Fibroblast of skin of scalp (primary cell): ENCODE results near the gene SCAP.
"Not testable (repeated sequence)": the region's sequence is repeated elsewhere in the genome, so short reads cannot be mapped to it uniquely, and the experiment has no call there.

Source experiments
- DNase-seq: peaks from one replicate; pipeline ENCODE4 v3.0.0-alpha.2; 2013

The SCAP gene

GRCh38 chr3:47394140-47394870, 81.4 kb downstream of the SCAP start:
- DNase-seq = peak; percentile 38

GRCh38 chr3:47392933-47393332, 82.8 kb downstream of the SCAP start:
- DNase-seq = no peak

- no peak for DNase-seq
Measured at GRCh38 chr3:47385796-47386195, 89.9 kb downstream of the SCAP start.

GRCh38 chr3:47385007-47385406, 90.7 kb downstream of the SCAP start:
- DNase-seq = no peak

- DNase-seq = no peak
Measured at GRCh38 chr3:47384425-47384824, 91.3 kb downstream of the SCAP start.

GRCh38 chr3:47381317-47382157, 94.2 kb downstream of the SCAP start:
- DNase-seq = peak; percentile 90

GRCh38 chr3:47380601-47381316, 95.0 kb downstream of the SCAP start, which contains the start of gene PTPN23:
PTPN23 (plus strand) TSS chr3:47381021; CDS start chr3:47381097, 76 bp downstream.
- DNase-seq = peak; percentile 99

- DNase-seq = no peak
Measured at GRCh38 chr3:47380026-47380600, 95.6 kb downstream of the SCAP start.

- no peak for DNase-seq
Measured at GRCh38 chr3:47379411-47379899, 96.3 kb downstream of the SCAP start.

GRCh38 chr3:47378869-47379268, 96.9 kb downstream of the SCAP start:
- no peak for DNase-seq

GRCh38 chr3:47377186-47377585, 98.6 kb downstream of the SCAP start:
- no peak for DNase-seq

GRCh38 chr3:47376393-47376792, 99.3 kb downstream of the SCAP start:
- no peak for DNase-seq

GRCh38 chr3:47374587-47374986, 101.2 kb downstream of the SCAP start:
- no peak for DNase-seq

GRCh38 chr3:47370887-47371697, 104.6 kb downstream of the SCAP start:
- DNase-seq = peak; percentile 17

- DNase-seq = not testable (repeated sequence)
Measured at GRCh38 chr3:47370020-47370419, 105.7 kb downstream of the SCAP start.

GRCh38 chr3:47367631-47368030, 108.1 kb downstream of the SCAP start:
- DNase-seq = no peak

- DNase-seq = no peak
Measured at GRCh38 chr3:47366833-47367232, 108.9 kb downstream of the SCAP start.

- DNase-seq = peak; percentile 94
Measured at GRCh38 chr3:47365213-47366153, 110.3 kb downstream of the SCAP start.
